CD4-positive, alpha-beta T cell treated with Interleukin-4 for 1 hour (primary cell): Measurements from ENCODE around the gene SPTB.
"Not testable (repeated sequence)": the region's sequence is repeated elsewhere in the genome, so short reads cannot be mapped to it uniquely, and the experiment has no call there.

Experiments used
- DNase-seq, 2 donors: peaks; one replicate each; pipeline ENCODE4 v3.0.0-alpha.2; 2020 to 2022

SPTB gene

DNA sequence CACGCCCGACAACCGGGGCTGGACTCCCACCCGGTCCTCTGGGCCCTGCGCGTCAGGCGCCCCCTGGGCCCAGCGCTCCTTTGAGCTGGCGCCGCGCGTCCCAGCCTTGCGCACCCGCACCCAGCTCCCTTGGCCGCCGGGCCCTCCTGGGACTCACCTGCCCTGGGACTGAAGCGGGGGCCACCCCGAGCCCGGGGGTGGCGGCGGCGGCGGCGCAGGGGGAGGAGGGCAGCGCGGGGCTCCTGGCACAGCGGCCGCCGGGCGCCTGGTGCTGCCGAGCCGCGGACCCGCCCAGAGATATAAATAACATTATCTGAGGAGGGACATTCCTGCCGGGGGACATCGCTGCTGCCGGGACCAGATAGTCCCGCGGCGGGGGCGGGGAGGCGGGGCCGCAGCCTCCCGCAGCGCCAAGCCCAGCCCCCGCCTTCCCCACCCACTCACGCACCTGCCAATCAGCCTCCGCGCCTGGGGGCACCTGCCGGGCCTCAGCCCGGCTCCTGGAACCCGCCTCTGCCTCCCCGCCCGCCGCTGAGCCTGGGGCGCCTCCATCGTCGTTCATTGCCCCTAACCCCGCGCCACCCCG lies at the start of gene SPTB:
Gene SPTB, minus strand, starts transcription at position 273 of the 586 bp plus-strand sequence. CDS start 56,813 bp downstream, outside the sequence.
- DNase-seq, result peak; percentile 36 to 58

- no peak for DNase-seq
These were observed 49.3 kb upstream of the SPTB start for GRCh38 chr14:64929014-64929359.

GRCh38 chr14:64928239-64929013 lies 48.7 kb upstream of the SPTB start:
- DNase-seq, result peak in 1 of 2 donors; percentile 48

GRCh38 chr14:64927031-64927430 lies 47.3 kb upstream of the SPTB start:
- no peak for DNase-seq

DNA sequence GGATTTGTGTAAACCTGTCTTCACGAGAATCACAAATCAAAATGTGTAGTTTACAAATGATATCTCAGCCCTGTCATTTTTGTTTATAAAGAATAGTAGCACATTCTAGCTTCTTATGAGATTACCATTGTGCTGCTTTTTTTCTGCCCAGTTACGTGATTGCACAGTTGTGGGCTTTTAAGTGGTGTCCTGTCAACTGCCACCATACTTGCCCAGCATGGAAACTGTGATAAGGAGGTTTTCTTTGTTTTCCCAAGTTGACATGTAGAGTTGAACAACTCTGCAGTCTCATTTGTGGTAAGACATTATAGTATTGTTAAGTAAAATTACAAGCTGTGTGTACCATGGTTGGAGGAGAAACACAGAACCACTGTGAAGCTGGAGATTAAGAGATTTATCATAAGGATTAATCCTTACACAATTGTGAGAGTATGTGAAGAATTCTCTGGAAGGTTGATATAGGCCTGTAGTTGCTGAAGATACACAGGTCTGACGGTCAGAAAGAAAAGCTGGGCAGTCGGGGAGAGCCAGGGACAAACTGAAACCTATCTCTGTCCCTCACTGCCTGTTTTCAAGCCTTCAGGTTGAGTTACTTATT lies 46.8 kb upstream of the SPTB start:
- DNase-seq, result no peak

DNA sequence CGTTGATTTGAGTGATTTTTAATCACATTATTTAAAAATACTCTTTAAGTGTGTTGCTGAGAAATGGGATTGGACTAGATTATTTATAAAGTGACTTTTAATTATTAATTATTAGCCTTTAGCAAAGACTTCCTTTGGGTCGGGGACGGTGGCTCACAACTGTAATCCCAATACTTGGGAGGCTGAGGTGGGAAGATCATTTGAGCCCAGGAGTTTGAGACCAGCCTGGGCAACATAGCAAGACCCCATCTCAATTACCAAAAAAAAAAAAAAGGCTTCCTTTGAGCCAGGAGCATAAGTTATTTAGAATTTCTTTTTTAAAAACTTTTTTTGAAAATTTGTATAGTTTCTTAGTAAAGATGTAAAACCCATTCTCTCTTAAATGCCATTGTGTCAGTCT lies 43.3 kb upstream of the SPTB start:
- DNase-seq, result no peak

DNA sequence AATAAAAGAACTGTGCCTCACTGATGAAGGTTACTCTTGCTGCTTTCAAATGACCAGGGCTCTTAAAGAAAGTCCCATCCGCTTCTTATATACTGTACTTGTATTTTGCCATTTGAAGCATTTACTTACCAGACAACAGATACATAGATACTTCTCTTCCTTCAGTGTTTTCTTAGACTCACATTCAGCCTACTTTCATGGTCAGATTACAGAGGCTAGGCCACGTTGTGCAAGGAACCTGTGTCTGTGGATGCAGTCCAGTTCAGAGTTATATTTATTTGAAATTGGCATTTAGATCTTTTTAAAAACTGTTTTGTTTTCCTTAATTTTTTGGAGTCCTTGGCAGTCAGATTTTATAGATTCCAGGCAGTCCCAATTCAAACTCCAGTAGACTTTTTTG lies 40.8 kb upstream of the SPTB start:
- no peak for DNase-seq

- no peak for DNase-seq
These were observed 39.9 kb upstream of the SPTB start for GRCh38 chr14:64919618-64920017.

DNA sequence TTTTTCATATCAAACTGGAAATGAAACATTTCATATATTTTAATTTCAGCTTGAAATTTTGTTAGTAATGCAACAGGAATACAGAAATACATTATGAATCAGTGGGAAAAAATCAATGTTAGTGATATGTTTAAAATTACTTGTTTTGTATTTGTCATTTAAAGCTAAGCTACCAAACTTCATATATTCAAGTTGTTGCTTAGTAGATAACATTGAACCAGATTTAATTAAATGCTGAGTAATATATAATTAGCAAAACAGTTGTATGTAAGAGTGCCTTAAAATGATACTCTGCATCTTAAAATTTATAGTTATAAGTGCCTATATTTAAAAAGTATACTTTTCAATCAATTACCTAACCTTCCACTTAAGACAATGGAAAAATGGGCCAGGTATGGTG lies 39.5 kb upstream of the SPTB start:
- DNase-seq, result no peak

GRCh38 chr14:64918216-64918615 lies 38.5 kb upstream of the SPTB start:
- no peak for DNase-seq

- DNase-seq, result peak in 1 of 2 donors; percentile 15
These were observed 36.1 kb upstream of the SPTB start for GRCh38 chr14:64915797-64916196.

GRCh38 chr14:64915029-64915424 lies 35.3 kb upstream of the SPTB start:
- DNase-seq, result no peak

GRCh38 chr14:64914237-64915028 lies 34.7 kb upstream of the SPTB start, which contains the start of gene CHURC1:
CHURC1 (plus strand) TSS chr14:64914455; CDS start chr14:64914496, 41 bp downstream.
- DNase-seq, result peak; percentile 99

DNA sequence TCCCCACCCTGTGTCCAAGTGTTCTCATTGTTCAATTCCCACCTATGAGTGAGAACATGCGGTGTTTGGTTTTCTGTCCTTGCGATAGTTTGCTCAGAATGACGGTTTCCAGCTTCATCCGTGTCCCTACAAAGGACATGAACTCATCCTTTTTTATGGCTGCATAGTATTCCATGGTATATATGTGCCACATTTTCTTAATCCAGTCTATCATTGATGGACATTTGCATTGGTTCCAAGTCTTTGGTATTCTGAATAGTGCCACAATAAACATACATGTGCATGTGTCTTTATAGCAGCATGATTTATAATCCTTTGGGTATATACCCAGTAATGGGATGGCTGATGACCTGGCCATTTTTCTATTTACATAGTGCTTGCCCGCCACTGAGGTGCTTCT lies 33.8 kb upstream of the SPTB start:
- not testable (repeated sequence) for DNase-seq

- DNase-seq, result peak in 1 of 2 donors; percentile 16
These were observed 32.6 kb upstream of the SPTB start for GRCh38 chr14:64912261-64912660.

DNA sequence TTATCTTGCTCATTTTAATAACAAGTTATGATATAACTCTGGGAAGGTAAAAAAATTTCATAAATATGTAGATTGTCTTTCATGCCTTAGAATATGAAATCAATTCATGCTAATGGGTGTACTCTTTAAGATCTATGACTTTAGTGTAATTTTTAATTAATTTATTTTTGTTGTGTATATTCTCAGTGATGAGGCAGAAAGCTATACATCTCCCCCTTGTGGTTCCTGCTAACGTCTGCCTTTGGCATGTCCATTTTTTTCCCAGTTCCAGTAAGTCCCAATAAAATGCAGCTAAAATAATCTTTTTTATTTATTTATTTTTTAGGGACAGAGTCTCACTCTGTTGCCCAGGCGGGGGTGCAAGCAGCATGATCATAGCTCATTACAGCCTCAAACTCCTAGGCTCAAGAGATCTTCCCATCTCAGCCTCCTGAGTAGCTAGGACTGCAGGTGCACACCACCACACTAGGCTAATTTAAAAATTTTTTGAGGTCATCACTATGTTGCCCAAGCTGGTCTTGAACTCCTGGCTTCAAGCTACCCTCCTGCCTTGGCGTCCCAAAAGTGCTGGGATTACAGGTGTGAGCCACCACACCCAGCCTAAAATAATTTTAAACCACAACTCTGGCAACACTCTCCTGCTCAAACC lies 31.3 kb upstream of the SPTB start:
- no peak for DNase-seq

DNA sequence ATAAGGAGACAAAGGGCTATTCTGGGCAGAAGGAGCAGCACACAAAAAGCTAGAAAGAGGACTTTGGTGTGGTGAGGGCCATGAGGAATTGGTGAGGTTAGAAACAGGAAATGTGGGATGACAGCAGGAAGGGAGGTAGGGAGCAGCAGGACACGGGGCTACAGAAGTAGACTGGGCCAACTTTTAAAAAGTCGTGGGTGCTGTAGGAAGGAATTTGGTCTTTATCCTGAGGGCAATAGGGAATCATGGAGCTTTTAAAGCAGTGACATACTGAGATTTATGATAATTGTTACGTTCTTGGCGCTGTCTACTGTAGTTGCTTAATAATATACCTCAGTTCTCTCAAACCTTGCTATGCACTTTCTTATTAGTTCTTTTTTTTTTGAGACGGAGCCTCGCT lies 26.3 kb upstream of the SPTB start:
- DNase-seq, result no peak

- no peak for DNase-seq
These were observed 20.3 kb upstream of the SPTB start for GRCh38 chr14:64899958-64900357.

GRCh38 chr14:64891839-64892375 lies 12.2 kb upstream of the SPTB start:
- DNase-seq, result peak; percentile 25 to 74

DNA sequence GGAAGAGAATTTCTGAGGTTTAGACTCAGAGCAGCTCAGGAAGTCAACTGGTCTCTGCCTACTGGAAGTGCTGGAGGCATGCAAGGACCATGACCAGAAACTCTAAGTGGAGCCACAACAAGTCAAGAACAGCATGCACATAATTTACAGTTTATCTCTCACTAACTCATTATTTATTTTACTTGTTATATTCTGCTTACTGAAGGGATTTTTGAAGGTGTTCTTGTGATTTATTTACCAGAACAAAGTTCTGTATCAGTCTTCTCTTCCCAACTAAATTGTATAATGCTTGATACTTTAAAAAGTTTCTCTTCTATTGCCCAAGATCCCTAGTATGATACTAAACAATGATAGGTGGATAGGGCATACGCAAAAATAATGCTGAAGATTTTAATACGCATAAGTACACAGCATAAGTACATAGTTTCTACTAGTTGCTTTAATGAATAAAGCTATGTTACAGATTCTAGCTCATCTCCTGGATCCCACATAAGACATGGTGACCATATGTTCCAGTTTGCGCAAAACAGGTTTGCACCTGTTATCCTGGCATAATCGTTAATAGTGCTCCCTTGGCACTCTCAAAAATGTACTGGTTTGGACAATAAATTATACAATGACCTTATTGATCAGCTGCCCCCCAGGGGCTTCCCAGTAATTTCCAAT lies 11.6 kb upstream of the SPTB start:
- DNase-seq, result no peak

DNA sequence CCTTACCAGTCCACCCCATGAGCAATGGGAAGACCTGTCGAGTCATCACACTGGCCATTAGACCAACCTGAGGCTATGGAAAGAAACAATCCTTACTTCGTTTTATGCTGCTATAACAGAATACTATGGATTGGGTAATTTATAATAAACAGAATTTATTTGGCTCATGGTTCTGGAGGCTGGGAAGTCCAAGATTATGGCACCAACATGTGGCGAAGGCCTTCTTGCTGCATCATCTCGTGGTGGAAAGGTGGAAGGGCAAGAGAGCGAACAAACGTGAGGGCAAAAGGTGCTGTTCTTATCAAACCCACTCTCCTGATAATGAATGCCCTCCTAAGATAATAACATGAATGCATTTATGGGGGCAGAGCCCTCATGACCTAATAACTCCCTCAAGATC lies 9.6 kb upstream of the SPTB start:
- DNase-seq, result no peak

GRCh38 chr14:64885559-64885958 lies 5.9 kb upstream of the SPTB start:
- no peak for DNase-seq
